ENCODE measurements around the gene ELOA.

The ELOA gene

DNA sequence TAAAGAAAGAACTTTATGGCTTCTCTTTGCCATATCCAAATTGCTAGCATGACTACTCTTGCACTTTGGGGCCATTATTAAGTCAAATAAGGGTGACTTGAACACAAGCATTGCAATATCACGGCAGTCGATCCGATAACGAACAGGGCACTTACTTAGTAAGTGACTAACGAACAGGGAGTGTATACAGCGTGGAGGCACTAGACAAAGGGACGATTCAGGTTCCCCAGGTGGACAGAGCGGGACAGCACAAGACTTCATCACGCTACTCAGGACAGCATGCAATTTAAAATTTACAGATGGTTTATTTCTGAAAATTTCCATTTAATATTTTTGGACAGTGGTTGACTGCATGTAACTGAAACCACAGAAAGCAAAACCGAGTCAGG, 29.6 kb downstream of the ELOA start:
- ChIA-PET CTCF (interaction anchor here (0.6 kb wide), 1 partner anchor 28 kb away, joined by 4 read pairs; no protein-coding TSS in a partner anchor), POLR2A (no interaction called here)
- no peak overlapping the region for H3K27ac ChIP-seq (ENCODE audit: extremely low read depth, low read depth, low read length)
- H3K36me3 ChIP-seq (ENCODE audit: control insufficient read depth in 2 of 2, insufficient read depth in 1 of 2, low read length in 2 of 2) = peaks cover 15 to 30% of the 10 kb centered on the region in 2 experiments; a peak in 2 of 3 replicates
- H3K4me3 ChIP-seq (ENCODE audit: low read depth, low read length) = no peak overlapping the region
- H3K9me3 ChIP-seq (ENCODE audit: control insufficient read depth, insufficient read depth, low read depth, low read length) = no peaks in the 10 kb centered on the region
- TF ChIP-seq ZNF664 (tag by site-specific recombination; IDR thresholded peaks at IDR 0.05) (0 out of 2 replicates have a peak, but pooled peaks have one; percentile 9), ZNF341 (tag by site-specific recombination; IDR thresholded peaks at IDR 0.05; ENCODE audit: low read depth) (0 out of 2 replicates have a peak, but pooled peaks have one; percentile 83)
- TF ChIP-seq, protein P1, sequence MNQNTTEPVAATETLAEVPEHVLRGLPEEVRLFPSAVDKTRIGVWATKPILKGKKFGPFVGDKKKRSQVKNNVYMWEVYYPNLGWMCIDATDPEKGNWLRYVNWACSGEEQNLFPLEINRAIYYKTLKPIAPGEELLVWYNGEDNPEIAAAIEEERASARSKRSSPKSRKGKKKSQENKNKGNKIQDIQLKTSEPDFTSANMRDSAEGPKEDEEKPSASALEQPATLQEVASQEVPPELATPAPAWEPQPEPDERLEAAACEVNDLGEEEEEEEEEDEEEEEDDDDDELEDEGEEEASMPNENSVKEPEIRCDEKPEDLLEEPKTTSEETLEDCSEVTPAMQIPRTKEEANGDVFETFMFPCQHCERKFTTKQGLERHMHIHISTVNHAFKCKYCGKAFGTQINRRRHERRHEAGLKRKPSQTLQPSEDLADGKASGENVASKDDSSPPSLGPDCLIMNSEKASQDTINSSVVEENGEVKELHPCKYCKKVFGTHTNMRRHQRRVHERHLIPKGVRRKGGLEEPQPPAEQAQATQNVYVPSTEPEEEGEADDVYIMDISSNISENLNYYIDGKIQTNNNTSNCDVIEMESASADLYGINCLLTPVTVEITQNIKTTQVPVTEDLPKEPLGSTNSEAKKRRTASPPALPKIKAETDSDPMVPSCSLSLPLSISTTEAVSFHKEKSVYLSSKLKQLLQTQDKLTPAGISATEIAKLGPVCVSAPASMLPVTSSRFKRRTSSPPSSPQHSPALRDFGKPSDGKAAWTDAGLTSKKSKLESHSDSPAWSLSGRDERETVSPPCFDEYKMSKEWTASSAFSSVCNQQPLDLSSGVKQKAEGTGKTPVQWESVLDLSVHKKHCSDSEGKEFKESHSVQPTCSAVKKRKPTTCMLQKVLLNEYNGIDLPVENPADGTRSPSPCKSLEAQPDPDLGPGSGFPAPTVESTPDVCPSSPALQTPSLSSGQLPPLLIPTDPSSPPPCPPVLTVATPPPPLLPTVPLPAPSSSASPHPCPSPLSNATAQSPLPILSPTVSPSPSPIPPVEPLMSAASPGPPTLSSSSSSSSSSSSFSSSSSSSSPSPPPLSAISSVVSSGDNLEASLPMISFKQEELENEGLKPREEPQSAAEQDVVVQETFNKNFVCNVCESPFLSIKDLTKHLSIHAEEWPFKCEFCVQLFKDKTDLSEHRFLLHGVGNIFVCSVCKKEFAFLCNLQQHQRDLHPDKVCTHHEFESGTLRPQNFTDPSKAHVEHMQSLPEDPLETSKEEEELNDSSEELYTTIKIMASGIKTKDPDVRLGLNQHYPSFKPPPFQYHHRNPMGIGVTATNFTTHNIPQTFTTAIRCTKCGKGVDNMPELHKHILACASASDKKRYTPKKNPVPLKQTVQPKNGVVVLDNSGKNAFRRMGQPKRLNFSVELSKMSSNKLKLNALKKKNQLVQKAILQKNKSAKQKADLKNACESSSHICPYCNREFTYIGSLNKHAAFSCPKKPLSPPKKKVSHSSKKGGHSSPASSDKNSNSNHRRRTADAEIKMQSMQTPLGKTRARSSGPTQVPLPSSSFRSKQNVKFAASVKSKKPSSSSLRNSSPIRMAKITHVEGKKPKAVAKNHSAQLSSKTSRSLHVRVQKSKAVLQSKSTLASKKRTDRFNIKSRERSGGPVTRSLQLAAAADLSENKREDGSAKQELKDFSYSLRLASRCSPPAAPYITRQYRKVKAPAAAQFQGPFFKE (tag by site-specific recombination; IDR thresholded peaks at IDR 0.05; ENCODE audit: borderline replicate concordance) = no peak
- H3K4me1 ChIP-seq (ENCODE audit: control insufficient read depth, insufficient read depth, low read length) = no peaks in the 10 kb centered on the region

DNA sequence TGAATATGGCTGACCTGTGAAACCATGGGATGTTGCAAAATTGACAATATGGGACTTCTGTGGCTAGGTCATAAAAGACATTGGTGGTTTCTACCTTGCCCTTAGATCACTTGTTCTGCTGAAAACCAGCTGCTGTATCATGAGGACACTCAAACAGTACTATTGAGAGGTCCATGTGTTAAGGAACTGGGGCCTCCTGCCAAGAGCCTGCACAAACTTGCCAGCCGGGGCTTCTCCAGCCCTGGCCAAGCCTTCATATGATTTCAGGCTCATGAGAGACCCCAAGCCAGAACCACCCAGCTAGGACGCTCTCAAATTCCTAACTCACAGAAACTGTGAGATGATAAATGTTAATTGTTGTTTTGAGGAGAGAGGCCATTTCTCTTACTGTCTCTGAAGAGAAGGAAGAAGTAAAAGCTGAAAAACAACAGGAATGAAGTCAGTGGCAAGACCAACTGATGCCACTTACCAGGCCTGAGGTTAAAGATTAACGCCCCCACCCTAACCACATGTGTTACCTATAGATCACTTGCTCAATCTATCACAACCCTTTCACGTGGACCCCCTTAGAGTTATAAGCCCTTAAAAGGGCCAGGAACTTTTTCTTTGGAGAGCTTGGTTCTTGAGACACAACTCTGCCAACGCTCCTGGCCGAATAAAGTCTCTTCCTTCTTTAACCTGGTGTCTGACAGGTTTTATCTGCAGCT, 31.1 kb downstream of the ELOA start:
- Histone ChIP-seq H3K27ac (ENCODE audit: extremely low read depth, low read depth, low read length) (no peak overlapping the region), H3K9me3 (ENCODE audit: control insufficient read depth, insufficient read depth, low read depth, low read length) (no peaks in the 10 kb centered on the region), H3K4me3 (ENCODE audit: low read depth, low read length) (no peak overlapping the region), H3K4me1 (ENCODE audit: control insufficient read depth, insufficient read depth, low read length) (peaks cover 2% of the 10 kb centered on the region; the same call in 1 of the 2 replicates), H3K36me3 (ENCODE audit: control insufficient read depth in 2 of 2, insufficient read depth in 1 of 2, low read length in 2 of 2) (peaks cover 7 to 17% of the 10 kb centered on the region in 2 experiments; a peak in 2 of 3 replicates)
- ChIA-PET POLR2A (no interaction called here), CTCF (interaction anchor here (0.8 to 2.2 kb wide), 7 partner anchors 24 to 547 kb away, joined by 3 to 9 read pairs (median 3); no protein-coding TSS in a partner anchor)
- TF ChIP-seq PRDM1 (tag by site-specific recombination; IDR thresholded peaks at IDR 0.05) = peak; percentile 62
- TF ChIP-seq, protein P2, sequence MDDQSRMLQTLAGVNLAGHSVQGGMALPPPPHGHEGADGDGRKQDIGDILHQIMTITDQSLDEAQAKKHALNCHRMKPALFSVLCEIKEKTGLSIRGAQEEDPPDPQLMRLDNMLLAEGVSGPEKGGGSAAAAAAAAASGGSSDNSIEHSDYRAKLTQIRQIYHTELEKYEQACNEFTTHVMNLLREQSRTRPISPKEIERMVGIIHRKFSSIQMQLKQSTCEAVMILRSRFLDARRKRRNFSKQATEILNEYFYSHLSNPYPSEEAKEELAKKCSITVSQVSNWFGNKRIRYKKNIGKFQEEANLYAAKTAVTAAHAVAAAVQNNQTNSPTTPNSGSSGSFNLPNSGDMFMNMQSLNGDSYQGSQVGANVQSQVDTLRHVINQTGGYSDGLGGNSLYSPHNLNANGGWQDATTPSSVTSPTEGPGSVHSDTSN (CRISPR knock-in tag; IDR thresholded peaks at IDR 0.05) = no peak
- 0 out of 2 replicates have a peak, but pooled peaks have one; percentile 20 for TF ChIP-seq ZNF335 (tag by site-specific recombination; conservative IDR thresholded peaks at IDR 0.05)

DNA sequence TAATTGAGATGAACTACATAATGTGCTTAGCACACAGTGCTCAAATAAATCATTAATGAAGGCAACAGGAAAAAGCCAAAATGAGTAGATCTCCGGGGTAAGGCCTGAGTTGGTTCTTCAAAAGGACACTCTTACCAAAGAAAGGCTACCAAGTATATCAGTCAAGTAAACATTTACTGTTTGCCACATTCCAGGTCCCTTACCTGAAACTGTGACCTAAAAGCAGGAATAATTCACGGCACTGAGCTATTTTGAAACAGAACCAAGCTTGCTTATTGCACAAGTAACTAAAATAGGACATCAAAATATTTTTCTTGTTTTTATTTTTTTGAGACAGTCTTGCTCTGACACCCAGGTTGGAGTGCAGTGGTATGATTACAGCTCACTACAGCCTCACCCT, 32.9 kb downstream of the ELOA start:
- H3K9me3 ChIP-seq (ENCODE audit: control insufficient read depth, insufficient read depth, low read depth, low read length) = no peaks in the 10 kb centered on the region
- no peak overlapping the region for H3K4me3 ChIP-seq (ENCODE audit: low read depth, low read length)
- no peak for TF ChIP-seq WT1 (tag by site-specific recombination; IDR thresholded peaks at IDR 0.05)
- TF ChIP-seq SALL2 (tag by site-specific recombination; IDR thresholded peaks at IDR 0.05; ENCODE audit: borderline replicate concordance) = no peak
- TF ChIP-seq, protein P3, sequence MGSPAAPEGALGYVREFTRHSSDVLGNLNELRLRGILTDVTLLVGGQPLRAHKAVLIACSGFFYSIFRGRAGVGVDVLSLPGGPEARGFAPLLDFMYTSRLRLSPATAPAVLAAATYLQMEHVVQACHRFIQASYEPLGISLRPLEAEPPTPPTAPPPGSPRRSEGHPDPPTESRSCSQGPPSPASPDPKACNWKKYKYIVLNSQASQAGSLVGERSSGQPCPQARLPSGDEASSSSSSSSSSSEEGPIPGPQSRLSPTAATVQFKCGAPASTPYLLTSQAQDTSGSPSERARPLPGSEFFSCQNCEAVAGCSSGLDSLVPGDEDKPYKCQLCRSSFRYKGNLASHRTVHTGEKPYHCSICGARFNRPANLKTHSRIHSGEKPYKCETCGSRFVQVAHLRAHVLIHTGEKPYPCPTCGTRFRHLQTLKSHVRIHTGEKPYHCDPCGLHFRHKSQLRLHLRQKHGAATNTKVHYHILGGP (tag by site-specific recombination; IDR thresholded peaks at IDR 0.05) = no peak
- TF ChIP-seq ZNF426 (tag by site-specific recombination; IDR thresholded peaks at IDR 0.05) = no peak
- no peak for TF ChIP-seq ZNF677 (tag by site-specific recombination; IDR thresholded peaks at IDR 0.05)
- no peak for TF ChIP-seq ZNF518A (tag by site-specific recombination; conservative IDR thresholded peaks at IDR 0.05; ENCODE audit: low read depth)
- ChIA-PET CTCF (interaction anchor here (0.7 to 1.8 kb wide), 3 partner anchors 140 to 372 kb away, joined by 3 to 9 read pairs (median 3); no protein-coding TSS in a partner anchor), POLR2A (interaction anchor here (0.6 to 5.7 kb wide), 3 partner anchors 15 to 82 kb away, joined by 3 to 101 read pairs (median 3); partner anchors contain the start of gene LYPLA2)
- peaks cover 5 to 24% of the 10 kb centered on the region in 2 experiments; a peak in 2 of 3 replicates for H3K36me3 ChIP-seq (ENCODE audit: control insufficient read depth in 2 of 2, insufficient read depth in 1 of 2, low read length in 2 of 2)
- no peak overlapping the region for H3K27ac ChIP-seq (ENCODE audit: extremely low read depth, low read depth, low read length)
- H3K4me1 ChIP-seq (ENCODE audit: control insufficient read depth, insufficient read depth, low read length) = peaks cover 7% of the 10 kb centered on the region; the same call in 1 of the 2 replicates
